22Rv1 (cell line): ENCODE results near the gene TIMM29.
A peak's percentile ranks its signal among the peaks of the same experiment; 100 is the strongest.

Source experiments
- H3K27ac ChIP-seq: fragments of 450-650 bp; 2 replicates; pipeline ENCODE4 v1.5.1; 2017
- CTCF ChIP-seq: fragments of 450-650 bp; IDR thresholded peaks from 2 replicates; pipeline ENCODE4 v1.5.1; 2017; ENCODE audit warnings: mild to moderate bottlenecking
- ZFX ChIP-seq: fragments of 450-650 bp; IDR thresholded peaks from 2 replicates; pipeline ENCODE4 v1.6.1; 2017; ENCODE audit warnings: antibody characterized with exemption, borderline replicate concordance

TIMM29 gene

GRCh38 chr19:10896851-10897526, 31.6 kb upstream of the TIMM29 start:
- TF ChIP-seq CTCF (no peak), ZFX (no peak)
- H3K27ac ChIP-seq = peak overlapping the region; percentile 66

- peak overlapping the region; percentile 68 for H3K27ac ChIP-seq
- TF ChIP-seq CTCF (no peak), ZFX (no peak)
Measured at GRCh38 chr19:10898633-10899032, 30.0 kb upstream of the TIMM29 start.

- peak overlapping the region; percentile 68 for H3K27ac ChIP-seq
- 0 out of 2 replicates have a peak, but pooled peaks have one; percentile 11 for TF ChIP-seq CTCF
- TF ChIP-seq ZFX = no peak
Measured at GRCh38 chr19:10899151-10899653, 29.4 kb upstream of the TIMM29 start.

- TF ChIP-seq ZFX (no peak), CTCF (no peak)
- H3K27ac ChIP-seq = no peak overlapping the region
Measured at GRCh38 chr19:10907925-10908324, 20.7 kb upstream of the TIMM29 start.

- no peak overlapping the region for H3K27ac ChIP-seq
- TF ChIP-seq CTCF (no peak), ZFX (no peak)
Measured at GRCh38 chr19:10908380-10908960, 20.1 kb upstream of the TIMM29 start.

GRCh38 chr19:10911579-10912363, 16.8 kb upstream of the TIMM29 start:
- TF ChIP-seq CTCF (no peak), ZFX (no peak)
- no peak overlapping the region for H3K27ac ChIP-seq
